Activated CD8-positive, alpha-beta memory T cell treated with anti-CD3 and anti-CD28 coated beads, Interleukin-2, amount 10 ng/mL, durations not matched to agents 7 days and 5 days (primary cell): ENCODE measurements around the gene PSMB8. TPM values are rescaled to one million over a fixed set of nuclear protein-coding genes. Genes with fewer than 3 reads are reported as not detected.

ENCODE experiments used
- ATAC-seq: fragments of 150-1000 bp; cut with Tn5 transposase; one replicate; pipeline ENCODE4 v1.10.0; 2021; ENCODE audit warnings: moderate library complexity
- CTCF ChIA-PET: fragments of 350-600 bp; sonication (Branson Sonifier 250); formaldehyde crosslinking; loops from one replicate; lab custom pipeline; 2021; ENCODE audit warnings: antibody characterized with exemption; lab: Charles Lee
- DNase-seq: peaks from one replicate; pipeline ENCODE4 v3.0.0-alpha.2; 2020
- H3K27ac Mint-ChIP-seq: one replicate; pipeline ENCODE4 v1.8.0; 2021; ENCODE audit warnings: mild to moderate bottlenecking, mixed read lengths
- H3K27me3 Mint-ChIP-seq: one replicate; pipeline ENCODE4 v1.8.0; 2021; ENCODE audit warnings: mixed read lengths
- H3K36me3 Mint-ChIP-seq: one replicate; pipeline ENCODE4 v1.8.0; 2021; ENCODE audit warnings: mild to moderate bottlenecking, mixed read lengths
- H3K4me1 Mint-ChIP-seq: one replicate; pipeline ENCODE4 v1.8.0; 2021; ENCODE audit warnings: mixed read lengths
- H3K4me3 Mint-ChIP-seq: one replicate; pipeline ENCODE4 v1.8.0; 2021; ENCODE audit warnings: mild to moderate bottlenecking, moderate library complexity, mixed read lengths
- H3K9me3 Mint-ChIP-seq: one replicate; pipeline ENCODE4 v1.8.0; 2022; ENCODE audit warnings: low read depth, mixed read lengths
- total RNA-seq, 2 experiments: library from RNA; stranded (reverse); gene quantifications; one replicate each; pipeline ENCODE4 v1.2.3, GENCODE V29; 2021

The PSMB8 gene
- total RNA-seq, 2 experiments from 2014 or later = 461 to 464 TPM

DNA sequence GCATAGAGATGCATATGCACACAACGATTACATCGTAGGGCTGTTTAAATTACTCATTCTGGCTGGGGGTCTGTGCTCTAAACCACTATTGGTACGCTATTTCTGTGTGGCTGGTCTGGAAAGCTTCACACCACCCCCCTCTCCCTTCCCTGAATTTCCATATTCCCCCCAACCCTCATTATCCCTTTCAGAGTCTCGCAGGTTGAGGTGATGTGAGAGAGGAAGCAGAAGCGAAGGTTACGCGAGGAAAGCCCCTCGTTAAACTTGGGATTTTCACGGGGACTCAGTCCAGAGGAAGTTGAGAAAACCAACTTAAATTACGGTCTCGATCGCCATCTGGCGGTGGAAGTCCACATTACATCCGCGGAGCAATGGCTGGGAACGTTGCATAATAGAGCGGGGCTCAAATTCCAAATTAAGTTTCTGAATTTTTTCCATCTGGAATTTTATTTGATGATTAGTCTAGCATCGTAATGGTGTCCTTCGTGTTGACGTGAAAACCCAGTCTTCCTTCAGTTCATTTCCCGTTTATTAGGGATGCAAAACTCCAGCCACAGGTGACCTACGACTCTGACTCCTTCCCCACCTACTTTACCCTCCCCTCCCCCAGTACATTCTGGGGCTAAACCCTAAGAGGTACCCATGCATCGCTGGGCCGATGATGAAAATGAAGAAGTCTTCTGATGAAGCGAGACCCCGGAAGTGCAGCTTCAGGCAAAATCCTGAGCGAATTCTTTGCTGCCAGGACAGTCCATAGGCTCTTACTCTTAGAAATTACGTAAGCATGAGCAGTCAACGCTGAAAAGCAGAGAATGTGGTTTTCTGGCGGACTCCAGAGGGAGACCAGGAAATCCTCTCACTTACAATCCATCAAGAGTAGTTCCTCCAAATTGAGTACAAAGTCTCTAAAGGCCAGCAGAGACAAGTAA, 46.7 kb downstream of the PSMB8 start:
- Mint-ChIP-seq H3K9me3 (peaks cover 2% of the 10 kb centered on the region), H3K27me3 (peaks cover 81% of the 10 kb centered on the region), H3K27ac (no peak overlapping the region), H3K4me1 (peaks cover 29% of the 10 kb centered on the region), H3K36me3 (no peaks in the 10 kb centered on the region), H3K4me3 (peak overlapping the region; percentile 61)
- CTCF ChIA-PET = interaction anchor here (0.6 to 3.8 kb wide), 10 partner anchors 12 to 392 kb away, joined by 3 to 18 read pairs (median 4); partner anchors contain the start of genes HLA-DRA and TAP1
- ATAC-seq (peak; percentile 77), DNase-seq (peak; percentile 83)

- H3K27me3 Mint-ChIP-seq = peaks cover 84% of the 10 kb centered on the region
- CTCF ChIA-PET = interaction anchor here (1.0 to 3.2 kb wide), 8 partner anchors 9 to 549 kb away, joined by 3 to 23 read pairs (median 6); no protein-coding TSS in a partner anchor
- no peak for ATAC-seq
- peaks cover 2% of the 10 kb centered on the region for H3K9me3 Mint-ChIP-seq
- DNase-seq = no peak
- H3K4me3 Mint-ChIP-seq = no peak overlapping the region
- no peak overlapping the region for H3K27ac Mint-ChIP-seq
- peaks cover 29% of the 10 kb centered on the region for H3K4me1 Mint-ChIP-seq
- no peaks in the 10 kb centered on the region for H3K36me3 Mint-ChIP-seq
Measured at GRCh38 chr6:32794510-32794909, 49.3 kb downstream of the PSMB8 start.

GRCh38 chr6:32792901-32793435, 50.9 kb downstream of the PSMB8 start:
- no peak for ATAC-seq
- Mint-ChIP-seq H3K27me3 (peaks cover 80% of the 10 kb centered on the region), H3K27ac (no peak overlapping the region), H3K4me1 (peaks cover 29% of the 10 kb centered on the region), H3K4me3 (no peak overlapping the region), H3K9me3 (no peaks in the 10 kb centered on the region), H3K36me3 (no peaks in the 10 kb centered on the region)
- no peak for DNase-seq
- CTCF ChIA-PET = interaction anchor here (1.1 to 3.2 kb wide), 6 partner anchors 8 to 547 kb away, joined by 3 to 23 read pairs (median 7); no protein-coding TSS in a partner anchor

Other genes starting within 250 kb of the PSMB8 start
- gene HLA-DQA1, start 206.6 kb downstream of the PSMB8 start, total RNA-seq = 100 to 1,000 TPM in 1 of 2 experiments, 10 to 100 TPM in 1; 74.4 to 143 TPM
- gene HLA-DQB1, start 177.4 kb downstream of the PSMB8 start, total RNA-seq = 10 to 100 TPM; 72.9 to 89.8 TPM
- gene HLA-DQA2, start 102.7 kb downstream of the PSMB8 start, total RNA-seq = 10 to 100 TPM in 1 of 2 experiments, 1 to 10 TPM in 1; 4.9 to 11.6 TPM
- gene HLA-DQB2, start 80.5 kb downstream of the PSMB8 start, total RNA-seq = 1 to 10 TPM; 2.9 to 4.2 TPM
- gene HLA-DOB, start 27.0 kb downstream of the PSMB8 start, total RNA-seq = 1 to 10 TPM; 2.7 to 3.9 TPM
- gene TAP2, start 5.3 kb downstream of the PSMB8 start, total RNA-seq = 100 to 1,000 TPM; 242 to 258 TPM
- gene TAP1, start 9.7 kb upstream of the PSMB8 start, total RNA-seq = 100 to 1,000 TPM; 407 to 417 TPM
- 100 to 1,000 TPM; 402 to 473 TPM for gene PSMB9, start 10.1 kb upstream of the PSMB8 start, total RNA-seq
- gene HLA-DMB, start 97.0 kb upstream of the PSMB8 start, total RNA-seq = 10 to 100 TPM; 22.7 to 31.2 TPM
- 10 to 100 TPM; 57.9 to 60.9 TPM for gene HLA-DMA, start 109.0 kb upstream of the PSMB8 start, total RNA-seq
- 100 to 1,000 TPM; 309 to 336 TPM for gene BRD2, start 124.5 kb upstream of the PSMB8 start, total RNA-seq
- 10 to 100 TPM; 11.8 to 16.7 TPM for gene HLA-DOA, start 165.5 kb upstream of the PSMB8 start, total RNA-seq
- gene HLA-DPA1, start 229.6 kb upstream of the PSMB8 start, total RNA-seq = 100 to 1,000 TPM; 276 to 299 TPM
- 100 to 1,000 TPM; 113 to 150 TPM for gene HLA-DPB1, start 231.9 kb upstream of the PSMB8 start, total RNA-seq